GM12864 (cell line): ENCODE measurements around the gene CMC1.

Experiments used
- DNase-seq: peaks from one replicate; pipeline ENCODE4 v3.0.0-alpha.2; 2011; ENCODE audit warnings: low read depth
- H3K4me3 ChIP-seq: 2 replicates; pipeline ENCODE4 v1.5.1; 2011; ENCODE audit warnings: mild to moderate bottlenecking, low read depth, low read length, control low read depth
- TF ChIP-seq, protein P1 (sequence below): IDR thresholded peaks from 2 replicates; pipeline ENCODE4 v1.5.1; 2011; ENCODE audit warnings: low read depth, mild to moderate bottlenecking, moderate library complexity, low read length, control low read depth, inconsistent platforms; ENCODE audit errors: missing control alignments

Gene CMC1

GRCh38 chr3:28279770-28280169, 38.4 kb downstream of the CMC1 start:
- TF ChIP-seq, protein P1, sequence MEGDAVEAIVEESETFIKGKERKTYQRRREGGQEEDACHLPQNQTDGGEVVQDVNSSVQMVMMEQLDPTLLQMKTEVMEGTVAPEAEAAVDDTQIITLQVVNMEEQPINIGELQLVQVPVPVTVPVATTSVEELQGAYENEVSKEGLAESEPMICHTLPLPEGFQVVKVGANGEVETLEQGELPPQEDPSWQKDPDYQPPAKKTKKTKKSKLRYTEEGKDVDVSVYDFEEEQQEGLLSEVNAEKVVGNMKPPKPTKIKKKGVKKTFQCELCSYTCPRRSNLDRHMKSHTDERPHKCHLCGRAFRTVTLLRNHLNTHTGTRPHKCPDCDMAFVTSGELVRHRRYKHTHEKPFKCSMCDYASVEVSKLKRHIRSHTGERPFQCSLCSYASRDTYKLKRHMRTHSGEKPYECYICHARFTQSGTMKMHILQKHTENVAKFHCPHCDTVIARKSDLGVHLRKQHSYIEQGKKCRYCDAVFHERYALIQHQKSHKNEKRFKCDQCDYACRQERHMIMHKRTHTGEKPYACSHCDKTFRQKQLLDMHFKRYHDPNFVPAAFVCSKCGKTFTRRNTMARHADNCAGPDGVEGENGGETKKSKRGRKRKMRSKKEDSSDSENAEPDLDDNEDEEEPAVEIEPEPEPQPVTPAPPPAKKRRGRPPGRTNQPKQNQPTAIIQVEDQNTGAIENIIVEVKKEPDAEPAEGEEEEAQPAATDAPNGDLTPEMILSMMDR, result no peak
- no peak overlapping the region for H3K4me3 ChIP-seq
- DNase-seq, result no peak

DNA sequence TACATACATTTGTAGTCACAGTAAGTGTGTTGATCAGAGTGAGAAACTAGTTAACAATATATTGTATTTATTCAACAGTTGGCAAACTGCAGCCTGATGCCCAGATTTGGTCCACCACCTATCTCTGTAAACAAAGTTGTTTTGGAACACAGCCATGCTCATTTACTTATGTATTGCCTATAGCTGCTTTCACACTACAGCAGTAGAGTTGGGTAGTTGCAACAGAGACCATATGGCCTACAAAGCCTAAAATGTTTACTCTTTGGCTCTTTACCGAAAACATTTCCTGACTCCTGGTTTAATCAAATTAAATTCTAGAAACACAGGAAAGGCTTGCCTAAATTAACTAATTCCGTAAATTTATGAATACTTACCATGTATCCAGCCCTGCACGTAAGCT, 39.4 kb downstream of the CMC1 start:
- TF ChIP-seq, protein P1, result no peak
- no peak overlapping the region for H3K4me3 ChIP-seq

DNA sequence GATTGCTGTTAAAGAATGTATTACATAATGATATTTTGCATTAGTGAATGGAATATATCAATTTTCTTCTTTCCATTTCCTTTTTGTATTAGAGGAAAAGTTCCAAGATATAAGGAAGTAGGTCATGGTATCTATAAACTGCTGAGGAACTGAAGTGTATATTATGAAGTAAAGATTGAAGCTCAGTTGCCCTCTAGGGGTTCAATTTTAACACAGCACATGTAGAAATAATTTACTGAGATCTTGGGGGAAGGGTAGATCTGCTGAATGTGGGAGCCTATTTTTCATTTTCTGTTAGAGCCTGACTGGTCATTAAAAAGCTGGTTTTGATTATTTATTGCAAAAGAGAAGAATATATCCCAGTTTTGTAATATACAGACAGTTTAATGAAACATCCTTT, 45.2 kb downstream of the CMC1 start:
- no peak for DNase-seq
- no peak overlapping the region for H3K4me3 ChIP-seq
- TF ChIP-seq, protein P1, result peak; percentile 37

More for the DNA sequence above, 39.4 kb downstream of the CMC1 start:
- no peak for DNase-seq

DNA sequence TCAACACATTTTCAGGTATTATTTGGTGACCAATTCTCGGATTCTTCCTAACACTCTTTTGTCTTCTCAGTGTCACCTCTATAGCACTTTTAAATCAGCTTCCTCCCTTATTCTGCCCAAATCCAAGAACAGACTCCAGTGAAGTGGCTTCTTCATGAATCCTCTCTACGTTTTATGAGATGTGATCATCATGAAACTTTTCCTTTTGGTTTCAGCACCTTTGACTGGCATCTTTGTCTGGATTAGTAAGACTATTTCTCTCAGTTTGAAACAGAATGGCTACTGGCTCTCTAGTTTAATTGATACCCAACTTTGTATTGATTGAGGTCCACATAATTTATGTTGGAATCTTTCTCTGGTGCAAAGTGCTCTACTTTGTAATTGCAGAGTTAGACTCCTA, 45.6 kb downstream of the CMC1 start:
- H3K4me3 ChIP-seq, result no peak overlapping the region
- TF ChIP-seq, protein P1, result no peak
- DNase-seq, result no peak

GRCh38 chr3:28290863-28291300, 49.5 kb downstream of the CMC1 start:
- no peak overlapping the region for H3K4me3 ChIP-seq
- DNase-seq, result no peak
- TF ChIP-seq, protein P1, result no peak

- TF ChIP-seq, protein P1, result no peak
- no peak overlapping the region for H3K4me3 ChIP-seq
- no peak for DNase-seq
Measured at GRCh38 chr3:28291577-28291976, 50.2 kb downstream of the CMC1 start.

DNA sequence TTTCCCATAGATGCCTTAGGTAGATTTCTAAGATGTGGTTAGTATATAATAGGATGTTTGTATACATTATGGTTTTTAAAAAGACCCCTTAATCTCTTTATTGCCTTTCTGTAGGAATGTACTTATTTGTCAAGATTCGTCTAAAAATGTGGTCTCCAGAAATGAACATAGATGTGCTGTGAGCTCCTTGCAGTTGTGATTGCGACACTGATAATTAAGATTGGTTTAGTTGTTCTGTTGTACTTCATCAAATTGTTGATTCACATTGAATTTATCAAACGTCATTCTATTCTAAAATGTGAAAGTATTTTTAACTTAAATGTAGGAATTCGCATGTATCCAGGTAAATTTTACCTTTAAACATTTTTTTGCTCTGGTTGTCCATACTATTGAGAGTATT, 51.2 kb downstream of the CMC1 start:
- TF ChIP-seq, protein P1, result no peak
- no peak for DNase-seq

More for the DNA sequence above, 51.2 kb downstream of the CMC1 start:
- no peak overlapping the region for H3K4me3 ChIP-seq
